ENCODE results near the gene HDAC5.
"Not testable (repeated sequence)": the region's sequence is repeated elsewhere in the genome, so short reads cannot be mapped to it uniquely, and the experiment has no call there.

Gene HDAC5

GRCh38 chr17:44111777-44112176 is 11.7 kb downstream of the HDAC5 start:
- no peak for DNase-seq (ENCODE audit: low spot score)

DNA sequence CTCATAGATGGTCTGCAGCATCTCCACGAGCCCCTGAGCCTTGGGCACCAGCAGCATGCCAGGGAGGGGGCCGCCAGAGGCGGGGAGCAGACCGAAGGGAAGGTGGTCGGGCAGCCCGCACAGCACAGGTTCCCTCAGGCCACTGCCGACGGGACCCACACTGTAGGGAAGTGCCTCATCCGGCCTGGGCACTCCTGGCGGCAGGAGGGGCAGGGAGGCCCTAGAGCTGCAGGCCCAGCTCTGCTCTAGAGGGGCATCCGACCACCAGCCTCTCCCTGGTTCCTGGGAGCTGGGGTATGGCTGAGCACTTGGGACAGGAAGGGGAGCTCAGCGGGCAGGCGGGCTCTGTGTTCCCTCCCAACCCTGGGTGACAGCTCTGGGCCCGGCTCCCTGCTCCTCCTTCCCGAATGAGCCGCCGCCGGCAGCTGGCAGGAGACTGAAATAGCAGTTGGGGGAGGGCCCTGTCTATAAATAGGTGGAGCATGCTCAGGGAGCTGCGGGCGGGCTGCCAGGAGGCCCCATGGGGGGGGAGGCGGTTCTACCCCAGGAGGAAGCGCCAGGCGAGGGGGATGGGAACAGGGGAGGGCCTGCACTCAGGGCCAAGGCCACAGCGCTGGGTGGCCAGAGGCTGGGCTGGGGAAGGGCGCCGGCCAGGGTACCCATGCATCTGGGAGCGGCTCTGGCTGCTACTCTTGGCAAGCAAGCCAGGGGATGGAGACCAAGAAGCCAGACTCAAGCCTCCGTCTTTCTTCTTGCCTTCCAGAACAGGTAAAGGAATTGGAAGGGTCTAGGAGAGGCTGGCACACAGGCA is 12.4 kb downstream of the HDAC5 start:
- DNase-seq (ENCODE audit: low spot score), result peak; percentile 96

- DNase-seq (ENCODE audit: low spot score), result no peak
Observed at GRCh38 chr17:44110011-44110686, 13.3 kb downstream of the HDAC5 start.

DNA sequence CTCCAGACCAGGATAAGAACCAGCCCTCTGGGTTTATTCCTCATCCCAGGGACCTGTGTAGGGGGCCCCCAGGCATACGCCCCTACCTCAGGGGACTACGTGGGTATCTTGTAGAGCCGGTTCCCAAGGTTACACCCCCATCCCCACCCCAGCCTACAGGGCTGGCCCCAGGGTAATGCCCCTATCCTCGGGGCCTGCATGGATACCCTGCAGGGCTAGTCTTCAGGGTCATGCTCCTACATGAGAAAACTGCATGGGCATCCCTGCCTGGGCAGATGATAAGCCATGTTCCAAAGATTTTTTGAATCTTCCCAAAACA is 14.2 kb downstream of the HDAC5 start:
- DNase-seq (ENCODE audit: low spot score), result no peak

DNA sequence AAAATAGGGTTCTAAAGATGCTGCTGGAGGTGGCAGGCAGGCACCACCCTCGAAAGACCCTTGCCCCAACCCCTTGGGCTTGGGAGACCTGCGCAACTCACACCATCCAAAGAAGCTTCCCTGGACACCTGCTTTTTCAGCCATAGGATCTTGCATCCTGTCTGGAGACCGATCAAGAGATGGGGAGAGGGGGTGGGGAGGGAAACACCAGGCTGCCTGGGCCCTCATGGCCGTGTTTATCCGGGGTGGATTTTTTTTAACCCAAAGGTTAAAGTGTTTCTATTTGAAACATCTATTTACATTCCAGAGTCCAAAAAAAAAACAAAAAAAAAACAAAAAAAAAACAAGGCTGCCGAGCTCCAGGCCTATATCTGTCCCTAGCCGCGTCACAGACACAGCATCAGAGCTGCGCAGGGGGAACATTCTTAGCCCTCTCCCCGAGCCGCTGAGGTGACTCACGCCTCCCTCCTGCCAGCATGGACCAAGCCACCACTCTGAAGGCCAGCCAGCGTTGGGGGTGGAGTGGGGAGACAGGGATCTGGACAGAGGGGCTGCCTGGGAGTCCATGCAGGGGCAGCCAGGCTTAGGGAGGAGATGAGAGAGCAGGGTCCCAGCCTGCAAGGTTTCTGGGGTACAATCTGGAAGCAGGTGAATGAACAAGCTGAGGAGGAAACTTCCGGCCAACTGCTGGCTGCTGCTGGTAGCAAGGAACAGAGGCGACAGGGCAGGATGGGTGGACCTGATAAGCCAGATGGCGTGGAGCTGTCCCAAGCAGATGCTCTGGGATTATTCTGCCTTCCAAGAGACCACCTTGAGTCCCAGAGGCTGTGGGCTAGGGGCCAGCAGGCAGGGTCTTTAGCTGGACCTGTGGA is 14.8 kb downstream of the HDAC5 start:
- DNase-seq (ENCODE audit: low spot score), result no peak

DNA sequence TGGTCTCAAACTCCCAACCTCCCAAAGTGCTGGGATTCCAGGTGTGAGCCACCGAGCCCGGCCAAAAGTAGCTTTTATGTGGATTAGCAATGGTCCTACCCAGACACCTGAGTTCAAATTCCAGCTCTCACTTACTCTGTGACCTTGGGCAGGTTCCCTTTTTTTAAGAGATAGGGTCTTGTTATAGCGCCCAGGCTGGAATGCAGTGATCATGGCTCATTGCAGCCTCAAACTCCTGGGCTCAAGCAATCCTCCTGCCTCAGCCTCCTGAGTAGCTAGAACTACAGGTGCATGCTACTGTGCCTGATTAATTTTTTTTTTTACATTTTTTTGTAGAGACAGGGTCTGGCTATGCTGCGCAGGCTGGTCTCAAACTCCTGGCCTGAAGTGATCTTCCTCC is 16.6 kb downstream of the HDAC5 start:
- DNase-seq (ENCODE audit: low spot score), result no peak

- DNase-seq (ENCODE audit: low spot score), result no peak
Observed at GRCh38 chr17:44105941-44106340, 17.5 kb downstream of the HDAC5 start.

DNA sequence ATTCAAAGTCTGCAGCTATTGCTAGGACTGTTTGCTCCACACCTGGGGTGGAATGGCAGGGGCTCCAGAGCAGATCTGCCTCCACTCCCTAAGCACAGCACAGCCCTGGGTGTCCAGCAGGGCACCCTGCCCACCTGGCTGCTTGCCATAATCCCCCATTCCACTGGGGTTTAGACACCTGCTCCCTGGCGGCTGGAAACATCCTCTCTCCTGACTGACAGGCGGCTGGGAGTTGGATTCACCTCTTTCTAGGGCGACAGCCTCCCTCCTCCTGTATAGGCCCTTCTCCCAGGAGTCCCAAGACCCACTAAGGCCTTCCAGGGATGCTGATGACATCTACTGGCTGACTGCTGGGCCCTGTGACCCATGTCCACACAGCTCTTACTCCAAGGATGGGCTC is 18.0 kb downstream of the HDAC5 start:
- no peak for DNase-seq (ENCODE audit: low spot score)

DNA sequence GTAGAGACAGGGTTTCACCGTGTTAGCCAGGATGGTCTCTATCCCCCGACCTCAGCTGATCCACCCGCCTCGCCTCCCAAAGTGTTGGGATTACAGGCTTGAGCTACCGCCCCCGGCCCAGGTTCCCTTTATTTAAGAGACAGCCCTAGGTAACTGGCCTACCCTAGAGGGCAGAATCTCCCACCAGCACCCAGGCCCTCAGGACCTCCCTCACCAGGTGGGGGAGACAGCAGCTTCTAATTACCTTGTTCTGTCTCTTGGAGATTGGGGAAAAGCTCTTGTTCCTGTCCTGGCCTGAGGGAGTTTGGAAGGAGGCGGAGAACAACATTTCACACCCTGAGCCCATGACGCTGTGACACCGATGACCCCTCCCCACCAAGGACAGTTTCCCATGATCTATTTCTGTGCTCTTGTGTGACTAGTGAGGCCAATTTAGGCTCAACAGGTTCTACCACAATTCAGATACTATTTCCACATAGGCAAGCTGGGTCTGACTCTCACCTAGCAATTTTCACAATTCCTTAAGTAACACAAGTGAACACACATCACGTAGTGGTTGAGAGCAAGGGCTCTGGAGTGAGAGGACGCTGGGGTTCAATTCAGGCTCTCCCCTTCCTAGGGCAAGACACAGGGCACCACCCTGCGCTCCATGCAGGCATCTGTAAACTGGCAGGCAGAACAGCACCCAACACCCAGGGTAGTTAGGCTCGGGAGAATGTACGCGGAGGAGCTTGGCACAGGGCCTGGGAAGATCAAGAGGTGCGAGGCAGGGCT is 20.4 kb downstream of the HDAC5 start:
- no peak for DNase-seq (ENCODE audit: low spot score)

DNA sequence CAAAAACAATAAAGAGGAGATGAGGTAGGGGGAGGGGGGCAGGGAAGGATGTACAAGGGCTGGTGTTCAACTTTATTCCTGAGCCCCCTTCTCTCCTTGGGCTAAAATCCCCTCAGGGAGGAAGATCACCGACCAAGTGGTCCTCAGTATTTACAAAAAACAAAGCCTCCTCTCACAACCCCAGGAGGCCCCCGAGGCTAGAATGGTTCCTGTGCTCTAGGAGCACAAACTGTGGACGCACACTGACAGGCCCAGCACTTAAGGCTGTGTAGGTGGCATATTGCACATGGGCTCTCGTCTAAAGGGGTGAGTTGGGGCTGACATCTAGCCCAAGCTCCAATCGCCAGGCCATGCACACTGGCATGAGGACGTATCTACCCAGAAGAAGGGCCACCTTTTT is 21.6 kb downstream of the HDAC5 start:
- not testable (repeated sequence) for DNase-seq (ENCODE audit: low spot score)

DNA sequence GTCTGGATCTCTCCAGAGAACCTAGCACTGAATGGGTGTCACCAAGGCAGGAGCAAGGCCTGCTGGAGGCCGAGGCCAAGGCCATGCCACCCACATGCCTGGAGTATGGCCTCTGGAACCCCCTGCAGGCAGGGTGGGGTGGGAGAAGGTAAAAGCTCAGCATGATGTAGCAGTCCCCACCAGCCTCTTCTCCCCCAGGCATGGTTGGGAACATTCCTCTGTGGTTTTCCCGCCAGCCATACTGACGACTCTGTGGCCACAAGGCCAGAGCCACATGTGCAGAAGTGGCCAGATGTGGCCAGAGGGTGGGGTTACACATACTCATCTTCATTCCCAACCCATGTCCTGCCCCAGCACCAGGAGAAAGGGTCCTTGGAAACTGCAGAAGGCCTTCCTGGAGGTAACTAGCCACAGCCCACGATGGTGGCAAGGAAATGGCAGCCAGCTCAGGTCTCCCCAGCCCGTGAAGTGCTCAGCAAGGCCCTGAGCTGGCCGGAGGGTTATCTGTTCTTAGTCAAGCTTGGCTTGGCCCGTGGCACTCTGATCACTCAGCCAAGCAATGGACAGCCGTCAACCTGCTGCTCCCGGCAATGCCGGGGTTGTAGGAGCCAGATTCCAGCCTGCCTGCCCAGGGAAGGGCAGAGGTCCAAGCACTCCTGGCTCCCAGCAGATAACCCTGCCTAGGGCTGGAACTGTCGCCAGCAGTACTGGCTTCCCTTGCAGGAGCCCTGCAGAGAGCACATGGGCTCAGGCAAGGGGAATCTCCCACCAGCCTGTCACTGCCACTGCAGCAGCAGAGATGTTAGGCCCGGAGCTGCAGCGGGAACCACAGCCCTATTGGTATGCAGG is 26.1 kb downstream of the HDAC5 start:
- DNase-seq (ENCODE audit: low spot score), result no peak

DNA sequence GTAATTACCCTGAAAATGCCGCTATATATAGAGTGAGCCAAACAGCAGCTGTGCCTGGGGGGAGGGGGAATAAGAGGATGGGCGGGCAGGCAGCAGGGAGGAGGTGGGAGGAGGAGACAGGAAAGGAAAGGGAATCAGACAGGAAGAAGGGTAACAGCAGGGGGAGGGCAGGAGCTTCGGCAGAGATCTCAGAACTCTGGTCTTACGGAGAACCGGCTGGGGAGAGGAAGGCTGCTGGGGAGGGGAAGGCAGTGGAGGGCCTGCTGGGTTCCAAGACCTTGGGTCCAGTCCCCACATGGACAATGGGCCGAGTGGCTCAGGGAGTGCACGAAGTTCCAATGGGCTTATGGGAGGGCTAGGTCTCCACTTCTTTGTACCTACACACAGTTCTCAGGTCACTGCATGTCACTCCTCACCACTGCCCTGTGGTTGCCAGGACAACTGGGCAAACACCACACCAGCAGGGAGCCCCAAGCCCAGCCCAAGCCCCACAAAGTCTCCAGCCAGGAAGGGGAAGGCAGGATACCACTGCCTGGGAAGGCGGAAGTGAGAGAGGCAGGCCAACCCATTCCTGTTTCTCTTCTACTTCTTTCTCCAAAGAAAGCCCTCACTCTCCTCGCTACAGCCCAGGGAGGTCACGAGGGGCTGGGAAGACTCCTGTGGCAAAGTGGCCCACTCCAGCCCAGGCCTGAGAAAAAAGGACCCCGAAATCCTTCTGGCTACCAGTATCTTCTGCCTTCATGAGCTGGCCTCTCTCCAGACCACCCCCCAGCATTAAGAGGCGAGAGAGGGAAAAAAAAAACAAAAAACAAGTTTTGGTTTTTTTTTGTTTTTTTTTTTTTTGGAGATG is 27.6 kb downstream of the HDAC5 start:
- peak; percentile 81 for DNase-seq (ENCODE audit: low spot score)

GRCh38 chr17:44095388-44095646 is 28.1 kb downstream of the HDAC5 start:
- DNase-seq (ENCODE audit: low spot score), result no peak

GRCh38 chr17:44094701-44095387 is 28.6 kb downstream of the HDAC5 start:
- DNase-seq (ENCODE audit: low spot score), result no peak

- no peak for DNase-seq (ENCODE audit: low spot score)
Observed at GRCh38 chr17:44093231-44093900, 30.1 kb downstream of the HDAC5 start.

GRCh38 chr17:44092051-44092450 is 31.4 kb downstream of the HDAC5 start:
- no peak for DNase-seq (ENCODE audit: low spot score)

DNA sequence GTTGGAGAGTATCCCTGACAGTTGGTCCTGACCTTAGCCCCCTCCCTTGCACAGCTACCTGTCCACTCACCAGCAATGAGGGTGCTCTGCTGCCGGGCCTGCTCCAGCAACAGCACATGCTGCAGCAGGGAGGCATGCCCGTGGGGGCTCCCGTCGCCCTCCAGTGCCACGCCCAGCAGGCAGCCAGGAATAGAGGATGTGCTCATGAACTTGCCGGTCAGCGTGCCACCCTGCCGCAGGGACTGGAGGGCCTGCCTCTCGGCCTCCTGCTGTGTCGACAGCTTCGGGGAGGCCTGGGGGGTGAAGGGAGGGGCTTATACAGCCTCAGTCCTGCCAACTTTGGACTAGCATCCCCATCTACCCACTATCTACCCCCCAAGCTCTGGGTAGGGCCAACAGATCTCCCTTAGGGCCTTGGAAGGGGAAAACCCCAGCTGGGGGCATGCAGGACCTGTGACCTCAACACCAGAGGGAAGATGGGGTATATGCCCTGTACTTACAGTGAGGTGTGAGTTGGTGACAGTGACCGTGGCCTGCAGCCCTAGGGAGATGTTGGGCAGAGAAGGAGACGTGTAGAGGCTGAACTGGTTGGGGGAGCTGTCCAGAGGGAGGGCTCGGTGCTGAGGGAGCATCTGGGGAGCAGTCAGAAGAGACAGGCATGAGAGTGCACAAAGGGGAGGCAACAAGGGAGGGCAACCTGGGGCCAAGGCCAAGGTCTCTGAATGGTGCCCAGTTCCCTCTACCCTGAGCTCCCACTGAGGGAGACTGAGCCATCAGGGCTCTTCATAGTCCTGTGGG is 32.0 kb downstream of the HDAC5 start:
- no peak for DNase-seq (ENCODE audit: low spot score)

- DNase-seq (ENCODE audit: low spot score), result no peak
Observed at GRCh38 chr17:44088254-44088653, 35.2 kb downstream of the HDAC5 start.

All from putamen (tissue), 1 donor.